ENCODE measurements around the gene SBK3. TPM values are rescaled to one million over a fixed set of nuclear protein-coding genes. Genes with fewer than 3 reads are reported as not detected.

SBK3 gene
- total and polyA plus RNA-seq, 10 of the 15 experiments (the other 5 are each of a cell fraction or from before 2014, with no cell fraction given) = not detected

DNA sequence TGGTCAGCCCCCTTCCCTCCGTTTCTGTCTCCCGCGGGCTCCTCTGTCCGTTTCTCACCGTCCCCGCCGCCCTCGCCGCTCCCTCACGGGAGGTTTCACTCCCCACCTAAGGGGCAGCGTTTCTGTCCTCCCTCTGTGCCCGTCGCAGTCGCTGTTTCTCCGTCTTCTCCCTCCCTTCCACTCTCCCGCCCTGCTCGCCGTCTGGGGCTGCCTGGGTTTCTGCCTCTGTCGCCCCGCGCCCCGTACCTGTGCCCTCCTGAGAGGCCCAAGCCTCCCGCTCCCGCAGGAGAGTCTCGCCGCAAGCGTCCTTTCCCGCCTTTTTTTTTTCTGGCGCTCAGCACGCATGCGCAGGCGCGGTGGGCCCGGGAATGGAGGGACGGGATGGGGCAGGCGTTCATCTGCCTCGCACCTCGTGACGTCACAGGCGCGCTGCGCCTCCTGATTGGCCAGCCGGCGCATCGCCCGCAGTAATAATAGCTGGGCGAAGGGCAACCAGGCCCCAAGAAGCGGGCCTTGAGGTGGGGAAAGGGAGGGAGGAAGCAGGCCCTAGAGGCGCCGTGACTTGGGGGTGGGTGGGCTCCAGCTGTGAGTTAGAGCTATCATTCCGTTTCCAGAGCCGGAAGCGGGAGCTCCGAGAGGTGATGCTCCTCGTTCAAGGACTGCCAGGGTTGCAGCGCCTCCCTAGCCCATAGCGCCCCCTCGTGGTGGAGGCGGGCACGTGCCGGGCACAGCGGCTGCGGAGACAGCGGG lies 41.7 kb downstream of the SBK3 start (continued):
- TF ChIP-seq, protein P1, sequence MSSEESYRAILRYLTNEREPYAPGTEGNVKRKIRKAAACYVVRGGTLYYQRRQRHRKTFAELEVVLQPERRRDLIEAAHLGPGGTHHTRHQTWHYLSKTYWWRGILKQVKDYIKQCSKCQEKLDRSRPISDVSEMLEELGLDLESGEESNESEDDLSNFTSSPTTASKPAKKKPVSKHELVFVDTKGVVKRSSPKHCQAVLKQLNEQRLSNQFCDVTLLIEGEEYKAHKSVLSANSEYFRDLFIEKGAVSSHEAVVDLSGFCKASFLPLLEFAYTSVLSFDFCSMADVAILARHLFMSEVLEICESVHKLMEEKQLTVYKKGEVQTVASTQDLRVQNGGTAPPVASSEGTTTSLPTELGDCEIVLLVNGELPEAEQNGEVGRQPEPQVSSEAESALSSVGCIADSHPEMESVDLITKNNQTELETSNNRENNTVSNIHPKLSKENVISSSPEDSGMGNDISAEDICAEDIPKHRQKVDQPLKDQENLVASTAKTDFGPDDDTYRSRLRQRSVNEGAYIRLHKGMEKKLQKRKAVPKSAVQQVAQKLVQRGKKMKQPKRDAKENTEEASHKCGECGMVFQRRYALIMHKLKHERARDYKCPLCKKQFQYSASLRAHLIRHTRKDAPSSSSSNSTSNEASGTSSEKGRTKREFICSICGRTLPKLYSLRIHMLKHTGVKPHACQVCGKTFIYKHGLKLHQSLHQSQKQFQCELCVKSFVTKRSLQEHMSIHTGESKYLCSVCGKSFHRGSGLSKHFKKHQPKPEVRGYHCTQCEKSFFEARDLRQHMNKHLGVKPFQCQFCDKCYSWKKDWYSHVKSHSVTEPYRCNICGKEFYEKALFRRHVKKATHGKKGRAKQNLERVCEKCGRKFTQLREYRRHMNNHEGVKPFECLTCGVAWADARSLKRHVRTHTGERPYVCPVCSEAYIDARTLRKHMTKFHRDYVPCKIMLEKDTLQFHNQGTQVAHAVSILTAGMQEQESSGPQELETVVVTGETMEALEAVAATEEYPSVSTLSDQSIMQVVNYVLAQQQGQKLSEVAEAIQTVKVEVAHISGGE (CRISPR knock-in tag; IDR thresholded peaks at IDR 0.05) = no peak
- TF ChIP-seq, protein P2, sequence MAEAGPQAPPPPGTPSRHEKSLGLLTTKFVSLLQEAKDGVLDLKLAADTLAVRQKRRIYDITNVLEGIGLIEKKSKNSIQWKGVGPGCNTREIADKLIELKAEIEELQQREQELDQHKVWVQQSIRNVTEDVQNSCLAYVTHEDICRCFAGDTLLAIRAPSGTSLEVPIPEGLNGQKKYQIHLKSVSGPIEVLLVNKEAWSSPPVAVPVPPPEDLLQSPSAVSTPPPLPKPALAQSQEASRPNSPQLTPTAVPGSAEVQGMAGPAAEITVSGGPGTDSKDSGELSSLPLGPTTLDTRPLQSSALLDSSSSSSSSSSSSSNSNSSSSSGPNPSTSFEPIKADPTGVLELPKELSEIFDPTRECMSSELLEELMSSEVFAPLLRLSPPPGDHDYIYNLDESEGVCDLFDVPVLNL (IDR thresholded peaks at IDR 0.05; ENCODE audit: low read depth, low read length) = 0 out of 2 replicates have a peak, but pooled peaks have one; percentile 39
- TF ChIP-seq EZH2 (IDR thresholded peaks at IDR 0.05; ENCODE audit: borderline replicate concordance, control insufficient read depth, low read depth, low read length) = no peak
- TF ChIP-seq MEF2A (IDR thresholded peaks at IDR 0.05; ENCODE audit: insufficient read depth, low read depth, low read length) = 0 out of 2 replicates have a peak, but pooled peaks have one; percentile 8
- TF ChIP-seq MLLT1 (IDR thresholded peaks at IDR 0.05) = peak; percentile 94
- peak; percentile 86 for TF ChIP-seq E2F8 (IDR thresholded peaks at IDR 0.05; ENCODE audit: low read depth, partially characterized antibody)
- TF ChIP-seq RUNX3 (IDR thresholded peaks at IDR 0.05; ENCODE audit: low read length) = no peak
- TF ChIP-seq MTA2 (IDR thresholded peaks at IDR 0.05; ENCODE audit: low read depth) = no peak
- TF ChIP-seq PAX8 (IDR thresholded peaks at IDR 0.05) = no peak
- peak; percentile 72; the same call in 1 of the 2 replicates for TF ChIP-seq GATAD2B (conservative IDR thresholded peaks at IDR 0.05; ENCODE audit: low read depth)
- TF ChIP-seq, protein P3, sequence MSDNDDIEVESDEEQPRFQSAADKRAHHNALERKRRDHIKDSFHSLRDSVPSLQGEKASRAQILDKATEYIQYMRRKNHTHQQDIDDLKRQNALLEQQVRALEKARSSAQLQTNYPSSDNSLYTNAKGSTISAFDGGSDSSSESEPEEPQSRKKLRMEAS (IDR thresholded peaks at IDR 0.05; ENCODE audit: low read depth, low read length) = peak; percentile 53; the same call in 1 of the 2 replicates
- peak; percentile 77 for TF ChIP-seq NRF1 (conservative IDR thresholded peaks at IDR 0.05; ENCODE audit: low read depth, low read length)
- TF ChIP-seq, protein P4, sequence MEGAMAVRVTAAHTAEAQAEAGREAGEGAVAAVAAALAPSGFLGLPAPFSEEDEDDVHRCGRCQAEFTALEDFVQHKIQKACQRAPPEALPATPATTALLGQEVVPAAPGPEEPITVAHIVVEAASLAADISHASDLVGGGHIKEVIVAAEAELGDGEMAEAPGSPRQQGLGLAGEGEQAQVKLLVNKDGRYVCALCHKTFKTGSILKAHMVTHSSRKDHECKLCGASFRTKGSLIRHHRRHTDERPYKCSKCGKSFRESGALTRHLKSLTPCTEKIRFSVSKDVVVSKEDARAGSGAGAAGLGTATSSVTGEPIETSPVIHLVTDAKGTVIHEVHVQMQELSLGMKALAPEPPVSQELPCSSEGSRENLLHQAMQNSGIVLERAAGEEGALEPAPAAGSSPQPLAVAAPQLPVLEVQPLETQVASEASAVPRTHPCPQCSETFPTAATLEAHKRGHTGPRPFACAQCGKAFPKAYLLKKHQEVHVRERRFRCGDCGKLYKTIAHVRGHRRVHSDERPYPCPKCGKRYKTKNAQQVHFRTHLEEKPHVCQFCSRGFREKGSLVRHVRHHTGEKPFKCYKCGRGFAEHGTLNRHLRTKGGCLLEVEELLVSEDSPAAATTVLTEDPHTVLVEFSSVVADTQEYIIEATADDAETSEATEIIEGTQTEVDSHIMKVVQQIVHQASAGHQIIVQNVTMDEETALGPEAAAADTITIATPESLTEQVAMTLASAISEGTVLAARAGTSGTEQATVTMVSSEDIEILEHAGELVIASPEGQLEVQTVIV (IDR thresholded peaks at IDR 0.05; ENCODE audit: borderline replicate concordance, partially characterized antibody) = peak; percentile 39
- TF ChIP-seq NBN (IDR thresholded peaks at IDR 0.05) = peak; percentile 100
- peak; percentile 71 for TF ChIP-seq SP1 (IDR thresholded peaks at IDR 0.05; ENCODE audit: low read depth, low read length)
- TF ChIP-seq NFYB (IDR thresholded peaks at IDR 0.05; ENCODE audit: insufficient read depth, low read depth, low read length) = peak; percentile 93
- 0 out of 2 replicates have a peak, but pooled peaks have one; percentile 28 for TF ChIP-seq BACH1 (IDR thresholded peaks at IDR 0.05; ENCODE audit: borderline replicate concordance)
